ENCODE measurements around the gene REEP6.
"Not testable (repeated sequence)": the region's sequence is repeated elsewhere in the genome, so short reads cannot be mapped to it uniquely, and the experiment has no call there.

The REEP6 gene

DNA sequence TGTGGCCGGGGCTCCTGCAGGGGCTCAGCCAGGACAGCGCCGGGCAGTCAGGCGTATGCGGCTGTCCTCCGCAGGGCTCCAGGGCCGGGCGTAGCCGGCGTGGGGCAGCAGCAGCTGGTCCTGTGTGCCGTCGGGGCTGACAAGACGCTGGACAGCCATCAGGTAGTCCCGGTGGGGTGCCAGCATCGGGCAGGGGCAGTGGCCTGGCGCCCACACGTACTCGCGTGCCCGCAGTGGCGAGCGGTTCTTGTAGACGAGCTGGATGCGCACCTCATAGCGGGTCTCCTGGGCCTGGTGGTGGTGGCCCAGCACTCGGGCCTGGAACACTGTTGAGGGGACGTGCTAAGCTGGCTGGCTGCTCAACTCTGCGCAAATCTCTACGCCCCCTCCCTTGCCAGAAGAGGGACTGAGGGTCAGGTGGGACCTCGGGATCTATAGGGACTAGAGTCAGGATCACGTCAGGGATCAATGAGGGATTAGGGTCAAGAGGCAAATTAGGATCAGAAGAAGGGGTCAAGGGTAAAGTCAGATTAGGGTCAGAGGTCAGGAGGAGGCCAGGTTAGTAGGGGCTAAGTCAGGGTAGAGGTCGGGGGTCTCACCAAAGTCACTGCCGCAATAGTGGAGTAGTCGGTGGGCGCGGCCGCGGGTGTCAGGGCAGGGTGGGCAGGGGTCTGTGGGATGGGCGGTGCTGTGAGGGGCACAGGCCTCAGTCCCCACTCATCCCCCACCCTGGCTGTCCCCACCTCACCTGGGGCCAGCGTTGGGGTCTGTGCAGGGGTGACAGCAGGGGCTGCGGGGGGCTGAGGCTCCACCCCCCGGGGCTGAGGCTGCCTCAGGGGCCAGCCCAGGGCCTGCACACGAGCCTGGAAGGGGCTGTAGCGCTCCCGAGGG lies 15.3 kb downstream of the REEP6 start:
- no peak for DNase-seq (ENCODE audit: low read depth in 2 of 2)

DNA sequence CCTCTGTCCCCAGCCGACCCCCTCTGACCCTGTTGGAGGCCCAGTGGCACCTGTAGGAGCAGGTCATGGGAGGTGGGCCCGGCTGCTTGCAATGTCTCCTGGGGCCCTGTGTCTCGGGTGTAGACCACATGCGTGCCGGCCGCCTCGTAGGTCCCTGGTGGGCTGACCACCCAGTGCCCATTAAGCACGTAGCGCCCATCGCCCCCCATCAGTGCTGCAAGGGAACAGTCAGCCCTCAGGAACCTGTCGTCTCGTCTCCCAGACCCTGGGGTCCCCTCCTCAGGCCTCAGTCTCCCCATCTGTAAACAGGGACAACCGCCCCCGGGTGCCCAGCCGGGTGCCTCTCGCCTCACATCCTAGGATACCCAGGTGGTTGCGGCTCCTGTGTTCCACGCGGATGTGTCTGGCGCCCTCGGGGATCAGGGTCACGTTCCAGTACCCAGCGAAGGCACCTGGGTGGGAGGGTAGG lies 16.2 kb downstream of the REEP6 start:
- DNase-seq (ENCODE audit: low read depth in 2 of 2) = no peak

DNA sequence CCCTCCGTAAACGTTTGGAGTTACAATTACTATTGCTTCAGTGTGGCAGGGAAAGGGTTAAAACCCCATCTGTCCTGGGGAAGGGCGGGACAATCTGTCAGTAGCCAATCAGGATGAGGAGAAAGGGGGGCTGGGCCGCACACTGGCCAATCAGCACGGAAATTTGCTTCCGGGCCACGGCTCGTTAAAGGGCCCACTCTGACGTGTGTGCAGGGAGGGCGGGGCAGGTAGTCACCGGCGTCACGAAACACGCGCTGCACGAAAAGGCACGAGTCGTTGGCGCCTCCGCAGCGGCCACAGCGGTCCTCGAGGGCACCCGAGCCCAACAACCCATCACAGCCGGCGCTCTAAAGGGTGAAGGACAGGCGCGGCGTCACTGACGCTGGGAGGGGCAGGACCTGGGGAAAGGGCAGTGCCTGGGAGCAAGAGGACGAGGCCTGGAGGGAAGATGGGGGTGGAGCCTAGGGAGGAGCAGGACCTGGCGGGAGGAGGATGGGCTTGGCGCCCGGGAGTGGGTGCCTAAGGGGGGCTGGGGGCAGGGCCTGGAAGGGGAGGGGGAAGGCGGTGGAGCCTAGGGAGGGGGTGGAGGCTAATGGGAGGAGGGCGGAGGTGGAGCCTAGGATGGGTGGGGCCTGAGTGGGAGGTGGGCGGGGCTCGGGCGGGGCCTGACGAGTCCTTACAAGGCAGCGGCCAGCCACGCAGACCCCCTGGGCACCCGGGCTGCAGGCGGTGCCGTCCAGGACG lies 17.0 kb downstream of the REEP6 start:
- DNase-seq (ENCODE audit: low read depth in 2 of 2) = peak; percentile 84 to 85

DNA sequence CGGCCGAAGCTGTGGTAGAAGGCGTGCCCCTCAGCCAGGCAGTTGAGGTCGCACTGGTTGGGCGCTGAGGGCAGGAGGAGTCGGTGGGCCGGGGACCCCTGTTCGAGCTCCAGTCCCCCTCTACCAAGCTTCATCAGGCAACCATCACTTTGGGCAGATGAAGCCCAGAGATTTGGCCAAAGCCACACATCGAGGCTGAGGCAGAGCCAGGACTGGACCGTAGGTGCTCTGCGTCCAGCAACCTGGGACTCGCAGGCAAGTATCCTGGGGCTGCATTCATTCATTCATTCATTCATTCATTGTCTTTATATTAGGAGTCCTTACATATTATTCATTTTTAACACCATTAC lies 17.5 kb downstream of the REEP6 start:
- DNase-seq (ENCODE audit: low read depth in 2 of 2) = no peak

DNA sequence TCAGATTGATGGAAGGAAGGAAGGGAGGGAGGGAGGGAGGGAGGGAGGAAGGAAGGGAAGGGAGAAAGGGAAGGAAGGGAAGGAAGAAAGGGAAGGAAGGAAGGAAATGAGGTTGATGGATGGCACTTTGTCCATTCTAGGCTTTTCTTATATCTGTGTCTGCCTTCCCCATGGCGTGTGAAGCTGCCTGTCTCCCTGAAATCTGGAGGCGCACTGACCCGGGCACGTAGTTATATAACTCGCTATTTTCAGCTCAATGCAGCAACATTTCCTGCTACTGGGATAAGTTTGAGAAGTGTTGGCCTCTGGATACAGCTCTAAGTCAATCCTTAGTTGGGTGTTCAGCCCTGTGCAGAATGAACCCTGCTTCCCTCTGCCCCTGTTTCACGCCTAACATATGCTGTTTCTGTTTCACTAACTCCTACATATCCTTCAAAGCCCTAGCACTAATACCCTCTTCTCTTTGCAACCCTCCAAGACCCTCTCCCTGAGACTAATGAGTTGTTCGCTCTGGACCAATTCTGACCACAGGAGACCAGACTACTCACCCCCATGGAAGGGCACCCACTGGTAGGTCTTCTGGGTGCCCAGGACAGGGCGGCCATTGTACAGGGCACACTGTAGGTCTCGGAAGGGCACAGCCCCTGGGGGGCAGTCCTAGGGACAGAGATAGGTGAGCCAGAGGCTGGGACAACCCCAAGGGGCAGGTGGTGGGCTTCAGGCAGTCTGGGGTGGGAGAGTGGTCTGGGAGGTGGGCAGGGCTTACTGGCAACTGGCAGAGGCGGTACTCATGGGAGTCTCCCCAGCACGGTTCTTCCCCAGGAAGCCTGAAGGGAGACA lies 18.8 kb downstream of the REEP6 start:
- no peak for DNase-seq (ENCODE audit: low read depth in 2 of 2)

DNA sequence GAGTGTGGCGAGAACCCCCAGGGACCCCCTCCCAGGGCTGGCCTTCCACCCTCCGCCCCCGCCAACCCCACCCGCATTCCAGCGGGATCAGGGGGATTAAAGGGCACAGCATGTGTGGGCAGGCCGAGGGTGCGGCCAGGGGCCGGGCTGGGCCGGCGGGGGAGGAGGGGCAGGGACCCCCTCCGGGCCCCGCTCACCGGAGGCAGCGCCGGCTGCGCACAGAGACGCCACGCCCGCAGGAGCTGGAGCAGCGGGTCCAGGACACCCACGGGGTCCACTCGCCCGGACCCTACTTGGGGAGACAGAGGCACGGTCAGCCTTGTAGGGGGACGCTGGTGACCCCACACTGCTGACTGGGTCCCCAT lies 19.4 kb downstream of the REEP6 start:
- no peak for DNase-seq (ENCODE audit: low read depth in 2 of 2)

DNA sequence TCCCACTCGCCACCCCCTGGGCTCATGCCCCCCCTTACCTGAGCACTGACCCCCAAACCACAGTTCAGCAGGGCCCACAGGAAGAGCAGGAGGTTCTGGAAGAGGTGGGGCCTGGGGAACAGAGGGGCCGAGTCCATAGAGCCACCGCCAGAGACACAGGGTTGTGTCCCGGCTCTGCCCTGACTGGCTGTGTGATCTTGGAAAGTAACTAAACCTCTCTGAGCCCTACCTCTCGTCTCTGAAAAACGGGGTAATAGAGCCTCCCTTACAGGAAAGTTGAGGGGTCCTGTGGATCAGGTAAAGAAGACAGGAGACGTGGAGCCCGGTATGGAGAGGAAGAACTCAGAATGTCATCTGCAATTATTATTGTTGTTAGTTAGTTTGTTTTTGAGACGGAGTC lies 19.8 kb downstream of the REEP6 start:
- DNase-seq (ENCODE audit: low read depth in 2 of 2) = no peak

DNA sequence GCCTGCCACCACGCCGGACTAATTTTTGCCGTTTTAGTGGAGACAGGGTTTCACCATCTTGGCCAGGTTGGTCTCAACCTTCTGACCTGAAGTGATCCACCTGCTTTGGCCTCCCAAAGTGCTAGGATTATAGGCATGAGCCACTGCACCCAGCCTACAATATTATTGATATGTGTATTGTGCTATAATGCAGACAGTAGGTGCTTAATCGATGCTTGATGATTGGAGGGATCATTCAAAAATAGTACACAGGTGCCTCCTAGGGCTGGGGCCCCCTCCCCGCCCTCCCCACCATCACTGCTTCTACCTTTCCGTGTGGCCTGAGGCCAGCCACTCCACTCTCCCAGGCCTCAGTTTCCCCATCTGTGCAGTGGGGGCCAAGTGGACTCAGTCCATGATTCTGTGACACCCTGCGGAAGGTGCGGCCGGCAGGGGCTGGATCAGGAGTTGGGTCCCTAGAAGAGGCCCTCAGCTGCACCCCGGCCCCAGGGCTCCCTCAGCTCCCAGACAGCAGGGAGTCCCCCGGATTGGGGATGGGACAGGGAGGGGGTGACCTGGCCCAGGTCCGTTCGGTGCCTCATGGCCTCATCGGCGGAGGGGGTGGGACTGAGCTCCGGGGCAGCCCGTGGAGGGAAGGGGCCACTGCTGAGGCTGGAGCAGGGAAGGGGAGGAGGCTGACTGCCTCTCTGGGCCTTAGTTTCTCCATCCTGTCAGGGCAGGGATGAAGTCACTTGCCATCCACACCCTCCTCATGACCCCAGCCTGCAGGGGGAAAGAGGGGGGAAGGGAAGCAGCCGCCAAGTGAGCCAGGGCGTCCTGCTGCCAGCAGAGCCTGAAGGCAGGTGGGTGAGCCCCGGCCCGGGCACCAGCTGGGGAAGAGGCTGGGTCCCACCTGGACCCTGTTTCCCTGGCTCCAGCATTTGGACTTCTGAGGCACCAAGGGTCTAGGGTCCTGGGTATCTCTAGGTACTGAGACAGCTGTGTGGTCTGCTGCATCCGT lies 20.6 kb downstream of the REEP6 start:
- DNase-seq (ENCODE audit: low read depth in 2 of 2) = no peak

DNA sequence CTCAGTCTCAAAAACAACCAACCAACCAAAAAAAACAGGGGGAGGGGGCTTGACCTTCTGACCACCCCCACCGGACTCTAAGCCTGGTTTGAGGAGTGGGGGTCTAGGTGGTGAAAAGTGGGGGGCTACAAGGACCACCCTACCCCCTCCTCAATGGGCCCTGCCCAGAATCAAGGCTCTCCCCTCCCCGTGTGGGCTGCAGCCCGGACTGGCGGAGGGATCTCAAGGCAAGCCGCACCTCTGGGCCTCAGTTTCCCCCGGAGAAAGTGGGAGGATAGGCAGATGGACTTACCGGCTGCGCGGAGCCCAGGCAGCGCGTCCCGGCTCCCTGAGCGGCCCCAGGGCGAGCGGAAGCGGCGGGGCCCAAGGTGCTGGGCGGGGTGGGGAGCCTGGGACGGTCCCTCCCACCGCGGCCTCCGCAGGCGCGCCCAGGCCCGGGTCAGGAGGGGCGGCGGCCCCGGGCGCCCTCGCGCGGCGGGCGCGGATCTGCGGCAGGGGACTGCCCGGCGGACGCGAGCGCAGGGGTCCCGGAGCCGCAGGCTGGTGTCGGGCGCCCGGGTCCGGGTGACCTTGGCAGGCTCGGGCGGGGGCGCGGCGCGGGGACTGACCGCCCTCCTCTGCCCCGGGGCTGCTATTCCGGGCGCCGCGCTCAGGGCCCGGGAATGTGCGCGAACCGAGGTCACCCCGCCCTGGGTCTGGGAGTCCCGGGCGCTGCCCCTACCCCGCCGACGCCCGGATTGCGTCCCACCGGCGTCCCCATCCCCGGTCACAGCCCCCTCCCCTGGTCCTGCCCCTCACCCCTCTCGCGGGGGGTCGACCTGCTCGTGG lies 21.9 kb downstream of the REEP6 start, which contains the start of gene ADAMTSL5:
Gene ADAMTSL5 (minus strand): TSS at position 349 of the 828 bp plus-strand sequence. CDS start 2,076 bp downstream, outside the sequence.
- DNase-seq (ENCODE audit: low read depth in 2 of 2) = peak; percentile 16 to 32

DNA sequence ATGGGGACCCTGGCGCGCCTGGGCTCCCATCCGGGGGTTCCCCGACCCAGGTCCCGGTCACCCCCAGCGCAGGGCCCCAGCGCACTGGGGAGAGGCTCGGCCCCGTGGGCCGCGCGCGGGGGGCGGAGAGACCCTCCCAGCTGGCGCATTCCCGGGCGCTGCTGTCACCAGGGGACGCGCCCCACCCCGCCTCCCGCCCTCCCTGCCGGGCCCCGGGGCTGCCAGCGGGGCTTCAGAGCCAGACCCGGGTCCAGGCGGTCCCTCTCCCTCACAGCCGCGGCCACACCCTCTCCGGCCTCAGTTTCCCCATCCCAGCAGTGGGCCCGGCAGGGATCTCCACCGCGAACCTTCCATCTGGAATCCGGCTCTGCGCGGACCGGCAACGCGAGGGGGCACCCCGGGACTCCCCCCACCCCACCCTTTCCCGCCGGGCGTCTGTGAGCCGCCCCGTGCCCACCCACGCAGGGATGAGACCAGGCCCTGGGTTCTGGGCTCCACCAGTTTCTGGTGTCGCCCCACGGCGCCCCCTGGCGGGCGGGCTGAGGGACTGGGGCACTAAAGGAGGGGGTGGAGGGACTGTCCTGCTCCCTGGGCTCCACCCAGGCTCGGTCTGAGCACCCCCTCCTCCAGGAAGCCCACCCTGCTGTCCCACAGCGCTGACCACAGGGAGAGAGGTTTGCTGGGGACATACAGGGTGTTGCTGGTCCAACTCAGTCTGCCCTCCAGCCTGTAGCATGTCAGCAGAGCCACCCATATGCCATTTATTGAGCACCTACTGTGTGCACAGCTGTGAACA lies 22.7 kb downstream of the REEP6 start:
- DNase-seq (ENCODE audit: low read depth in 2 of 2) = peak; percentile 34 to 50

DNA sequence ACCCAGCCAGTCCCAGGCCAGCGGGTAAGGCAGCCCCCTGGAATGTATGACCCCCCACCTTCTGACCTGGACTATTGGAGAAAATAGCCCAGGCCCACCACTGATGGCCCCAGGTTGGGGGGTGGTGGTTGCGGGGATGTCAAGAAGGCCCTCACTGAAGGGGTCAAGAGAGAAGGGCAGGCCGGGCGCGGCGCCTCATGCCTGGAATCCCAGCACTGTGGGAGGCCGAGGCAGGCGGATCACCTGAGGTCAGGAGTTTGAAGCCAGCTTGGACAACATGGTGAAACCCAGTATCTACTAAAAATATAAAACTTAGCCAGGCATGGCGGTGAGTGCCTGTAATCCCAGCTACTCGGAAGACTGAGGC lies 23.3 kb downstream of the REEP6 start:
- DNase-seq (ENCODE audit: low read depth in 2 of 2) = no peak

DNA sequence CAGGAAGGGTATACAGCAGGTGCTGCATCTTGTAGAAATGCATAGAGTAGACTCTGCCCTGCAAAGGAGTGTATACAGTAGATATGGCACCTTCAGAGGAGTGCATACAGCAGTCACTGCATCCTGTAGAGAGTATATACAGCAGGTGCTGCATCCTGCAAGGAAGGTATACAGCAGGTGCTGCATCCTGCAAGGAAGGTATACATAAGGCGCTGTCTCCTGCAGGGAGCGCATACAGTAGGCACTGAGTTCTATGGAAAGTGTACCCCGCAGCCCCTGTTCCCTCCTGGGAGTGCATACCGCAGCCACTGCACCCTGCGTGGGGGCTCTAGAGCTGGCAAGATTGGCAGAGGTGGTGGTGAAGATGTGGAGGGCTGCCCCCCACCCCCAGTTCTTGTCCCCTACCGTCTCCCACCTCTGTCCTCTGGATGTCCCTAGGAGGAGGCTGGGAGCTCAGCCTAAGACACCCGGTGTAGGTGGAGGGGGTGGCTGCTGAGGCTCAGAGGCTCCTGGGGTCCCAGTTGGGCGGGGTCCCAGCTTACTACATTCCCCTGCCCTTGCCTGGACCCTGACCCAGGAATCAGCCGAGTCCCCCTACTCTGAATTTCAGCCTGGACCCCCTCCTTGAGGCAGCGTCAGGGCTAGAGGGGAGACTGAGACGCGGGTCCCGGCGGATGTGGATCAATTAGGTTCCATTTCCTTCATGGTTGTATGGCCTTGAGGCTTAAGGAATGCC lies 24.2 kb downstream of the REEP6 start:
- no peak for DNase-seq (ENCODE audit: low read depth in 2 of 2)

DNA sequence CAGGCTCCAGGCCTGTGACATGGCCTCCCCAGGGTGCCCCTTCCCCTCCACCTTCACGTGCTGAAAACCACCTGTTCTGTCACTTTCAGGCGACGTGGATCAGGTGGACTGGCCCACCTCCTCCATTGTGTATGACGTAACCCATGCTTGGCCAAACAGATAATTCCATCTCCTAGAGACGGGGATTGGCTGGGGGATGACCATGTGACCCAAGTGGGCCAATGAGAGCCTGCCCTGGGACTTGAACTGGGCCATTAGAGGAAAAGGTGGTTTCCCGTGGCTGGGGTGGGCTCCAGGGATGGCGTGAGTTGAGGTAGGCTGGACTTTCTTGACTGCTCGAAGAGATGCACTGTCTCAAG lies 25.4 kb downstream of the REEP6 start:
- DNase-seq (ENCODE audit: low read depth in 2 of 2) = no peak

DNA sequence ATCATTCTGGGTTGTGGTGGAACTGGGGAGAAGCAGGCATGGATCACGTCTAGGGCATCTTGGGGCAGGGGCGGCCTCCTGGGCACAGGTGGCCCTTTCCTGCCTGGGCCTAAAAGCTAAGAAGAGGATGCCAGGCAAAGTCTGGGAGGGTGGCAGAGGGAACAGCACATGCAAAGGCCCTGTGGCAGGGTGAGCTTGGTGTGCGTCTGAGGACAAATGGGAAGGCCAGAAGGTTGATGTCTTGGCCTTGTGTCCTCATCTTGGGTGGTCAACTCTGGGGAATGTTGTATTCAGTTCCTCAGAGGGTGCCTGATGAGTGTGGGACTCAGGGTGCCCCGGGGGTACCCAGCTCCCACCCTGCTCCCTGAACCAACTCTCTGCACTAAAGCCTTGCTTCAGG lies 27.5 kb downstream of the REEP6 start:
- no peak for DNase-seq (ENCODE audit: low read depth in 2 of 2)

DNA sequence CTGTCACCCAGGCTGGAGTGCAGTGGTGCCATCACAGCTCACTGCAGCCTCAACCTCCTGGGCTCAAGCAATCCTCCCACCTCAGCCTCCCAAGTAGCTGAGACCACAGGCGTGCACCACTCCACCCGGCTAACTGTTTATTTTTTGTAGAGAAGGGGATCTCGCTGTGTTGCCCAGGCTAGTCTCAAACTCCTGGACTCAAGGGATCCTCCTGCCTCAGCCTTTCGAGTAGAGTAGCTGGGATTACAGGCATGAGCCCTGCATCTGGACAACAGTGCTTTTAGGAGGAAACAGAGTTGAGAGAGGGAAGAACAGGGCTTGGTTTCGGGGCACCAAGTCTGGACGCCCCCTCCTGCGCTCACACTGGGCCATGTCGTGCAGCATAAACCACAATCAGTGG lies 28.8 kb downstream of the REEP6 start:
- DNase-seq (ENCODE audit: low read depth in 2 of 2) = not testable (repeated sequence)

DNA sequence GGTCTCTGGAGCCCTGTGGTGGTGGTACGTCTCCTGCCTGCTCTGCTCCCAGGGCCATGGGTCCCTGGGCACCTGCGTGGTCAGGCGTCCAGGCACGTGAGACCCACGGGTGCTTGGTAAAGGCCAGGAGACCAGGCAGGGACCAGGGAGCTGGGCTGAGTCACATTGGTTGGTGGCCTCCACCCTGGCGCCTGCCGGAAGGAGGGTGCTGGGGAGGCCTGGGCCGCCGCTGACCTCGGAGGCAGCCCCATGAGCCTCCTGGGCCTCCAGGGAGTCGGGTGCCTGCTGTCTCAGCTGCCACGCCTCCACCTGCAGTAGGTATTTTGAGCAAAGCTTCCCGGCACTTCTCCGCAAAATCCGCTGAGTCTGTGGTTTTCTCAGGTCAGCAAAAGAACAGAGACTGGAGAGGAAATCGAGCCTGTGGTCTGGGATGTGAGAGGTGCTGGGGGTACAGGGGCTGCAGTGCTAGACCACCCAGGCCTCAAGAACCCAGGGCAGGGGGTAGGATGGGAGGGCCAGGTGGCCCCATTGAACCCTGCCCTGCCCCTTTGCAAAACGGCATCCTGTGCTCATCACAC lies 29.3 kb downstream of the REEP6 start:
- no peak for DNase-seq (ENCODE audit: low read depth in 2 of 2)

DNA sequence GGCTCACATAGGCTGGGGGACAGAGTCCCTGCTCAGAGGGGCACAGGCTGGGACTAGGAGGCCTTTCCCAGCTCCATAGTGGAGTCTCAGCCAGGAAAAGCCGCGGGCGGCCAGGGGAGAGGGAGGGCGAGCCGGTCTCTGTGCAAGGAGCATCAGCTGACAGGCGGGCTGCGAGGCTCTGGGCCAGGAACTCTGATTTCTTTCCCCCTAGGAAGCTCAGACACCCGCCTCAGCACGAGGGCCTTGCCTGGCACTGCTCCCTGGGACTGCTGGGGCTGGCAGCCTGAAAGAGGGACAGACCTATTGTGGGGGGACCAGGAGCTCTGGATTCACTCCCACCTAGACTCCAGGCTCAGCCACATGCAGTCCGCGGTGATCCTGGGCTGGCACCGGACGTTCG lies 30.7 kb downstream of the REEP6 start:
- DNase-seq (ENCODE audit: low read depth in 2 of 2) = no peak

DNA sequence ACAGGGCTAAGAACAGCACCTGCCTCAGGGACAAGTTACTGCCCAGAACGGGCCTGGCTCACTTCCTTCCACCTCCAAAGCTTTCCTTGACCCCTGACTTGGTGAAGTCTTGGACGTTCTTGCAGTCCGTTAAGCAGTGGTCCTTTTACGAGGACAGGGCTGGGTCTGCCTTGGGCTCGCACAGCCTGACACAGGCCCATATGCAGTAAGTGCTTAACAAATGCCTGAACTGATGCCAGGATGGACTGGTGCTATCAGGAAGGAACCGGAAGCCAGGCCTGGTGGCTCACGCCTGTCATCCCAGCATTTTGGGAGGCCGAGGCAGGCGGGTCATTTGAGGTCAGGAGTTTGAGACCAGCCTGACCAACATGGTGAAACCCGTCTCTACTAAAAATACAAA lies 31.1 kb downstream of the REEP6 start:
- no peak for DNase-seq (ENCODE audit: low read depth in 2 of 2)
